LHCN-M2 (cell line): ENCODE measurements around the gene SNAPC1. TPM values are rescaled to one million over a fixed set of nuclear protein-coding genes. Genes with fewer than 3 reads are reported as not detected.

Experiments
- DNase-seq: peaks from one replicate; pipeline ENCODE4 v3.0.0-alpha.2; 2012; ENCODE audit warnings: low read depth
- total RNA-seq: library from RNA; depleted of rRNA; stranded (reverse); fragments of >200 nt; gene quantifications from 2 replicates; pipeline ENCODE4 v1.2.3, GENCODE V29; 2014; rRNA removed

SNAPC1 gene
- total RNA-seq, 1 experiment from 2014 or later: 38.6 TPM

- no peak for DNase-seq
Observed at GRCh38 chr14:61811882-61812346, 49.7 kb downstream of the SNAPC1 start.

GRCh38 chr14:61812347-61813095 is 50.3 kb downstream of the SNAPC1 start, which contains the start of gene SYT16:
Gene SYT16 (plus strand): TSS chr14:61812703.
- DNase-seq: no peak

GRCh38 chr14:61813096-61813606 is 50.9 kb downstream of the SNAPC1 start:
- no peak for DNase-seq

- no peak for DNase-seq
Observed at GRCh38 chr14:61822458-61822857, 60.2 kb downstream of the SNAPC1 start.

GRCh38 chr14:61832783-61833182 is 70.6 kb downstream of the SNAPC1 start:
- DNase-seq: no peak

GRCh38 chr14:61836184-61836583 is 74.0 kb downstream of the SNAPC1 start:
- DNase-seq: no peak

GRCh38 chr14:61836807-61837206 is 74.6 kb downstream of the SNAPC1 start:
- DNase-seq: no peak

- DNase-seq: peak; percentile 77
Observed at GRCh38 chr14:61837336-61838229, 75.4 kb downstream of the SNAPC1 start.

GRCh38 chr14:61838661-61839245 is 76.5 kb downstream of the SNAPC1 start:
- peak; percentile 14 for DNase-seq

- DNase-seq: peak; percentile 48
Observed at GRCh38 chr14:61839507-61839906, 77.3 kb downstream of the SNAPC1 start.

- DNase-seq: peak; percentile 12
Observed at GRCh38 chr14:61841145-61841544, 78.9 kb downstream of the SNAPC1 start.

Other genes starting within 250 kb of the SNAPC1 start
- 918 and 1,000 TPM in 2 replicates for gene HIF1A, start 66.9 kb upstream of the SNAPC1 start, total RNA-seq
- gene SYT16, start 50.3 kb downstream of the SNAPC1 start, total RNA-seq: under 0.01 TPM in 1 of 2 replicates, not detected in the other